Adrenal gland (tissue), 12 donors: ENCODE data around the gene ZNF384. TPM values are rescaled to one million over a fixed set of nuclear protein-coding genes. Genes with fewer than 3 reads are reported as not detected.
A peak's percentile ranks its signal among the peaks of the same experiment; 100 is the strongest.
"Not testable (repeated sequence)": the region's sequence is repeated elsewhere in the genome, so short reads cannot be mapped to it uniquely, and the experiment has no call there.

Experiments
- DNase-seq, 7 donors: peaks; one replicate each; pipeline ENCODE4 v3.0.0-alpha.2; 2019 to 2020
- H3K27ac ChIP-seq, 5 donors: fragments of 200-600 bp; sonication (generic) in 4 of 5; 1 replicate in 3 of 5; 2 replicates in 2 of 5; pipeline versions ENCODE4 v1.5.1 to v1.8.0; 2016 to 2020; ENCODE audit warnings: mild to moderate bottlenecking in 1 of 5
- H3K27me3 ChIP-seq: fragments of 200-600 bp; 2 replicates; pipeline ENCODE4 v1.8.0; 2021
- H3K36me3 ChIP-seq, 2 donors: fragments of 200-600 bp; replicated peaks in 1 of 2; 1 replicate in 1 of 2; 2 replicates in 1 of 2; pipeline versions ENCODE4 v1.5.1 to v1.8.0; 2018 to 2022
- H3K4me1 ChIP-seq, 2 donors: fragments of 200-600 bp; replicated peaks in 1 of 2; 1 replicate in 1 of 2; 2 replicates in 1 of 2; pipeline versions ENCODE4 v1.5.1 to v1.8.0; 2018 to 2021
- H3K4me3 ChIP-seq, 4 donors: fragments of 200-600 bp; sonication (generic) in 3 of 4; one replicate each; pipeline ENCODE4 v1.5.1; 2016 to 2018
- H3K9me3 ChIP-seq, 3 donors: fragments of 200-600 bp; sonication (generic) in 1 of 3; replicated peaks in 1 of 3; 1 replicate in 2 of 3; 2 replicates in 1 of 3; pipeline versions ENCODE4 v1.5.1 to v1.8.0; 2016 to 2021
- CTCF ChIP-seq, 6 experiments: fragments of 450-650 bp in 4 of 6; fragments of 200-600 bp in 2 of 6; sonication (generic) in 1 of 6; IDR thresholded peaks; 1 replicate in 5 of 6; 2 replicates in 1 of 6; pipeline versions ENCODE4 v1.5.1 to v1.8.0; 2016 to 2021; ENCODE audit warnings: antibody characterized with exemption in 6 of 6, mild to moderate bottlenecking in 2 of 6, moderate library complexity in 1 of 6
- POLR2A ChIP-seq, 2 donors: fragments of 450-650 bp; IDR thresholded peaks; one replicate each; pipeline ENCODE4 v1.6.1; 2017; ENCODE audit warnings: antibody characterized with exemption in 2 of 2, mild to moderate bottlenecking in 2 of 2, moderate library complexity in 1 of 2
- WGBS, 4 donors: extraction: QIAGEN DNeasy Blood & Tissue Kit in 2 of 4; methylation state at CpG; one replicate each; pipeline versions ENCODE4 v1.1.5 to v1.1.7; 2013 to 2017; 5-methylcytosine and 5-hydroxymethylcytosine counted together
- intact Hi-C, 2 donors: fragments of 100-400 bp; cut with DNase I; formaldehyde crosslinking; loops; one replicate each; pipeline versions ENCODE4 v1.14.1 to v1.15.0; 2022 to 2023
- polyA plus RNA-seq, 3 donors: library from polyadenylated mRNA; stranded (reverse); fragments of 200-250 nt in 2 of 3; fragments of 350-450 nt in 1 of 3; fragmentation: Illumina TruSeq in 1 of 3; extraction: RNeasy Lipid Tissue Mini Kit (QIAGEN cat#74804) in 1 of 3; gene quantifications; one replicate each; pipeline ENCODE4 v1.2.3, GENCODE V29; 2013 to 2014
- total RNA-seq, 9 donors: library from RNA; depleted of rRNA in 4 of 9; stranded (reverse); fragments of >200 nt in 4 of 9; fragments of 120-200 nt in 1 of 9; fragmentation: NEBNext Ultra II Directional in 1 of 9; extraction: Animal tissue kit (Norgen Biotek cat#: 25700) in 1 of 9; gene quantifications; one replicate each; pipeline versions ENCODE4 v1.1.0 to v1.2.4, GENCODE V29; 2013 to 2023
- donor health status: healthy with polysubstance abuse.
- donor health status: Bipolar disorder and iron deficiency.
- donor health status: DM: yes; HTN: yes; CAD: no.
- donor health status: DM: no; HTN: no; CAD: no.
- donor health status: DM: no; HTN: no; CAD: no.
- donor health status: DM: yes; HTN: yes; CAD: no.

Gene ZNF384
- total and polyA plus RNA-seq, 12 donors = 19.9 to 71.2 (median 47.5) TPM

DNA sequence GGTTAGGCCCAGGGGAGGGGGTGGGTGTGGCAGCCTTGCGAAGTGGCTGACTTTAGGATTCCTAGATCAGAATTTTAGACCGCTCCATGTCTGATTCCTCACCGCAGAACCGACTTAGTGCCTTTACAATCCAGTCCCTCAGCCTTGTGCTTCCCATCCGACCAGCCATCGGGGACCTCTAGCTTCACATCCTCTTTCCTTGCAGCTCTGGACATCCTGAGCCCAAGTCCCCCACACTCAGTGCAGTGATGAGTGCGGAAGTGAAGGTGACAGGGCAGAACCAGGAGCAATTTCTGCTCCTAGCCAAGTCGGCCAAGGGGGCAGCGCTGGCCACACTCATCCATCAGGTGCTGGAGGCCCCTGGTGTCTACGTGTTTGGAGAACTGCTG lies 35.2 kb upstream of the ZNF384 start:
- H3K9me3 ChIP-seq = no peaks in the 10 kb centered on the region
- no peak for TF ChIP-seq CTCF (IDR thresholded peaks at IDR 0.05)
- no peak for TF ChIP-seq POLR2A (IDR thresholded peaks at IDR 0.05)
- DNase-seq = peak in 6 of 7 donors; percentile 21 to 61 (median 26)
- intact Hi-C loops = no loop called here
- peak overlapping the region in 2 of 4 donors; percentile 53 to 62 for H3K4me3 ChIP-seq
- H3K27ac ChIP-seq = peak overlapping the region in 4 of 5 donors; percentile 9 to 94 (median 66)
- peaks cover 6 to 12% of the 10 kb centered on the region in 2 donors for H3K4me1 ChIP-seq
- H3K27me3 ChIP-seq = no peaks in the 10 kb centered on the region
- WGBS, 4 donors = 12 to 21% (median 13%) methylated on average over 10 of the region's 10 CpGs
- peaks cover 0 to 19% of the 10 kb centered on the region in 2 donors for H3K36me3 ChIP-seq

GRCh38 chr12:6723607-6724408 lies 34.6 kb upstream of the ZNF384 start, which contains the start of gene COPS7A:
Gene COPS7A, plus strand, starts transcription at chr12:6724046. Its CDS starts 611 bp downstream, at chr12:6724657.
- no peaks in the 10 kb centered on the region for H3K9me3 ChIP-seq

GRCh38 chr12:6722863-6723262 lies 33.7 kb upstream of the ZNF384 start:
- intact Hi-C loops = no loop called here
- Histone ChIP-seq H3K4me1 (peaks cover 6 to 12% of the 10 kb centered on the region in 2 donors), H3K4me3 (peak overlapping the region in 1 of 4 donors; percentile 62), H3K36me3 (peaks cover 0 to 4% of the 10 kb centered on the region in 2 donors), H3K27ac (no peak overlapping the region), H3K27me3 (no peaks in the 10 kb centered on the region), H3K9me3 (no peaks in the 10 kb centered on the region)
- WGBS, 4 donors = 75 to 80% (median 77%) methylated on average over 3 of the region's 3 CpGs
- DNase-seq = no peak
- no peak for TF ChIP-seq CTCF (IDR thresholded peaks at IDR 0.05)
- TF ChIP-seq POLR2A (IDR thresholded peaks at IDR 0.05) = no peak

More at GRCh38 chr12:6723607-6724408, 34.6 kb upstream of the ZNF384 start, which contains the start of gene COPS7A:
- TF ChIP-seq CTCF (IDR thresholded peaks at IDR 0.05) (no peak), POLR2A (IDR thresholded peaks at IDR 0.05) (peak in 1 of 2 donors; percentile 38)
- H3K27ac ChIP-seq = peak within 1 kb of the TSS; percentile 9 to 94 (median 63)
- no peaks in the 10 kb centered on the region for H3K27me3 ChIP-seq
- peaks cover 6 to 12% of the 10 kb centered on the region in 2 donors for H3K4me1 ChIP-seq
- peaks cover 0 to 13% of the 10 kb centered on the region in 2 donors for H3K36me3 ChIP-seq
- peak; percentile 97 to 99 (median 98) for DNase-seq
- H3K4me3 ChIP-seq = peak within 1 kb of the TSS in 2 of 4 donors; percentile 53 to 62
- intact Hi-C loops = no loop called here
- WGBS, 4 donors = 0 to 1% (median 1%) methylated on average over 30 to 49 of the region's 49 CpGs

DNA sequence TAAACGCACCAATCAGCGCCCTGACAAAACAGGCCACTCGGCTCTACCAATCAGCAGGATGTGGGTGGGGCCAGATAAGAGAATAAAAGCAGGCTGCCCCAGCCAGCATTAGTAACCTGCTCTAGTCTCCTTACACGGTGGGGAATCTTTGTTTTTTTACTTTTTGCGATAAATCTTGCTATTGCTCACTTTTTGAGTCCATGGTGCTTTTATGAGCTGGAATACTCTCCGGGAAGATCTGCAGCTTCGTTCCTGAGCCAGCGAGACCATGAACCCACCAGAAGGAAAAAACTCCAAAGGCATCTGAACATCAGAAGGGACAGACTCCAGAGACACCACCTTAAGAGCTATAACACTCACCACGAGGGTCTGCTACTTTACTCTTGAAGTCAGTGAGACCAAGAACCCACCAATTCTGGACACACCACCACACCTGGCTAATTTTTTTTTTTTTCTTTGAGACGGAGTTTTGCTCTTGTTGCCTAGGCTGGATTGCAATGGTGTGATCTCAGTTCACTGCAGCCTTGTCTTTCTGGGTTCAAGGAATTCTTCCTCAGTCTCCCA lies 27.8 kb upstream of the ZNF384 start:
- WGBS, 4 donors = 66 to 87% (median 72%) methylated on average over 7 to 9 of the region's 10 CpGs
- Histone ChIP-seq H3K27ac (no peak overlapping the region), H3K27me3 (peaks cover 13% of the 10 kb centered on the region), H3K4me3 (no peak overlapping the region), H3K4me1 (no peaks in the 10 kb centered on the region), H3K36me3 (no peaks in the 10 kb centered on the region), H3K9me3 (no peaks in the 10 kb centered on the region)
- intact Hi-C loops = no loop called here
- DNase-seq = no peak
- no peak for TF ChIP-seq POLR2A (IDR thresholded peaks at IDR 0.05)
- TF ChIP-seq CTCF (IDR thresholded peaks at IDR 0.05) = no peak

- 86 to 91% (median 89%) methylated on average over 3 to 31 of the region's 41 CpGs for WGBS, 4 donors
- intact Hi-C loops, H3K36me3 ChIP-seq, H3K4me1 ChIP-seq, H3K9me3 ChIP-seq, DNase-seq, H3K27ac ChIP-seq, H3K4me3 ChIP-seq: not testable (repeated sequence)
- H3K27me3 ChIP-seq = peaks cover 13% of the 10 kb centered on the region
These were observed 27.1 kb upstream of the ZNF384 start for GRCh38 chr12:6716031-6716873.
